HG02870 (cell line): Measurements from ENCODE around the gene KCP.
A peak's percentile ranks its signal among the peaks of the same experiment; 100 is the strongest.

ENCODE experiments used
- ATAC-seq: cut with Tn5 transposase; IDR thresholded peaks from one replicate; pipeline ENCODE4 v1.9.1; 2021; ENCODE audit warnings: mild to moderate bottlenecking, moderate library complexity; ENCODE audit not compliant: unreplicated experiment

KCP gene

GRCh38 chr7:128876586-128876977 lies 33.9 kb downstream of the KCP start:
- no peak for ATAC-seq

DNA sequence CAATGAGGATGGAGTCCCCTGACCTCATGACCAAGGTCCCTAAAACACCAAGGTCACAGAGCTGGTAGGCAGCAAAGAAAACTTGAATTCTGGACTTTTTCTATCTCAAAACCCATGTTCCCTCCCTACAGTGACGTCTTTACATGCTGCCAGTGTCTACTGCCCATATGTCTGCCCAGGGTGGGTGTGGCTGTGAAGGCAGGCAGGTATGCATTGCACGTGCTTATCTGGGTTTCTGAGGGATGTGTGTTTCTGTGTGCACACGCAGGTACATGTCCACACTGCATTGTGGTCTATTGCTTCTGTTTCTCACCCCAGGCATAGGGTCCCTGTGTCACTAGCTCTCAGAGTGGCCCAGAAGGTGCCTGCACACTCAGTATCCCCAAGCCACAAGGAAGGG lies 34.4 kb downstream of the KCP start:
- no peak for ATAC-seq

GRCh38 chr7:128875523-128875948 lies 35.0 kb downstream of the KCP start:
- ATAC-seq: no peak

GRCh38 chr7:128874140-128875031 lies 36.1 kb downstream of the KCP start:
- no peak for ATAC-seq

DNA sequence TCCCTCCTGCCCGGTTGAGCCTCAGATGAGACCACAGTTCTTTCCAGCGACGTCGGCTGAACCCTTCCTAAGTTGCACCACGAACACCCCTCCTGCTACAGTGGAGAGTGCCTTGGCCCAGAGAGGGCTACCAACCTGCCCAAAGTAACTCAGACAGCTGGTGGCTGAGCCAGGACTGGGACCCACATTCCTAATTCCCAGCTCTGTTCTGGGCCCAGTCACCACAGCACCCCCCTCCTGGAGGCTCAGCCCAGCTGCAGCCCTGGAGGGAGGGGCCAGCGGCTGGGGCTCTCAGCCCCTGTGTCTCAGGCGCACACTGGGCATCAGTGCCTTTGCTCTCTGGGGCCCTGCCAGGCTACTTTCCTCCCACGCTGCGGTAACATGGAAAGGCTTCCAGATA lies 37.3 kb downstream of the KCP start:
- no peak for ATAC-seq

- ATAC-seq: no peak
Measured at GRCh38 chr7:128872394-128872824, 38.1 kb downstream of the KCP start.

DNA sequence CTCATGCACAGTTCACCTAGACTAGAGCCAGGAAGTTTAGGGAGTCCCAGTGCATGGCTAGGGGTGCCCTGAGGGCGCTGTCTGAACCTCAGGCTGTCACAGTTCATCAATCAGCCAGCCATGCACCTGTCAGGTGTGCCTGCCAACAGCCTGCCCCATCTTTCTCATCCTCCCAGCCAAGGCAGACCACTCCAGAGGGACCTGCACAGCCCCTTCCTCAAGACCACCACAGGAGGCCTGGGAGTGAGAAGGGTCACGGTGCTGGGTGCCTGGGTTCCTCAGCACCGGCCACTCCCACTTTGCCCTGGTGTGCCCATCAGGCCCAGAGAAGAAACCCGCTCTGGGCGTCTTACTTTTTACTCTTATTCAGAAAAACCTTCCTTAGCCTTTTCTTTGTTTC lies 39.5 kb downstream of the KCP start:
- no peak for ATAC-seq

- ATAC-seq: peak; percentile 17
Measured at GRCh38 chr7:128869944-128870285, 40.6 kb downstream of the KCP start.

GRCh38 chr7:128869138-128869943 lies 41.2 kb downstream of the KCP start:
- ATAC-seq: peak; percentile 57

- ATAC-seq: no peak
Measured at GRCh38 chr7:128868624-128869137, 41.8 kb downstream of the KCP start.

DNA sequence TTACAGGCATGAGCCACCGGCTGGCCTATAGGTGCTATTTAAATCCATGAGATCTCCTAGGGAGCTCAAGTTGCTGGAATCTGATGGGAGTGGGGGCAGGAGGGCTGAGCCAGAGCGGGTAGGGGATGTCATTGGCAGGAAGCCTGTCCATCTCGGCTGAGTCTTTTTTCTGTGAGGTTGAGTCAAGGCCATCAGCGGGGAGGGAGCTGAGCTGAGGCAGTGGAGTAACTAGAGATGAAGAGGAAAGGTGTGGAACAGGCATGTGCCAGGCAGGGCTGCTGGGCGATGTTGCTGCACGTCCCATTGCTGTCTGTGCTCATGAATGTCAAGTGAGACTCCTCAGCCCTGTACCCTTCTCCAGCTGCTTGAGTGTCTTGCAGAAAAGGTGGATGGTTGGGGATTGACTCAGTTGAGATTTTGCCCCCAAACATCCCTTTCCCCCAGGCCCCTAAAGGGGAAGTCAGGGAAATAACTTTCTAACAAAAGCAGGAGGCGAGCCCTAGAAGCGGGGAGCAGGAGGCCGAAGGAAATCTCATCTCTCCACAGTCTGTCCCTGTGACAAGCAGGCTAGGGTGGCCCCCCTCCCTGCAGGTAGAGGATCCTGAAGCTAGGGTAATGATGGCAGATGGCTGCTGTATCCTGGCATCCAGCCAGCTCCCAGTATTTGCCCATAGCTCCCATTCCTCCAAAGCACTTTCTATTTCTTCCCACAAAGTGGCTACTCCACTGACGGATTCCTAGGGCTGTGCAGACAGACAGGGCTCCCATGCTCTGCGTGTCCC lies 42.5 kb downstream of the KCP start:
- no peak for ATAC-seq

GRCh38 chr7:128867241-128867640 lies 43.3 kb downstream of the KCP start:
- no peak for ATAC-seq

DNA sequence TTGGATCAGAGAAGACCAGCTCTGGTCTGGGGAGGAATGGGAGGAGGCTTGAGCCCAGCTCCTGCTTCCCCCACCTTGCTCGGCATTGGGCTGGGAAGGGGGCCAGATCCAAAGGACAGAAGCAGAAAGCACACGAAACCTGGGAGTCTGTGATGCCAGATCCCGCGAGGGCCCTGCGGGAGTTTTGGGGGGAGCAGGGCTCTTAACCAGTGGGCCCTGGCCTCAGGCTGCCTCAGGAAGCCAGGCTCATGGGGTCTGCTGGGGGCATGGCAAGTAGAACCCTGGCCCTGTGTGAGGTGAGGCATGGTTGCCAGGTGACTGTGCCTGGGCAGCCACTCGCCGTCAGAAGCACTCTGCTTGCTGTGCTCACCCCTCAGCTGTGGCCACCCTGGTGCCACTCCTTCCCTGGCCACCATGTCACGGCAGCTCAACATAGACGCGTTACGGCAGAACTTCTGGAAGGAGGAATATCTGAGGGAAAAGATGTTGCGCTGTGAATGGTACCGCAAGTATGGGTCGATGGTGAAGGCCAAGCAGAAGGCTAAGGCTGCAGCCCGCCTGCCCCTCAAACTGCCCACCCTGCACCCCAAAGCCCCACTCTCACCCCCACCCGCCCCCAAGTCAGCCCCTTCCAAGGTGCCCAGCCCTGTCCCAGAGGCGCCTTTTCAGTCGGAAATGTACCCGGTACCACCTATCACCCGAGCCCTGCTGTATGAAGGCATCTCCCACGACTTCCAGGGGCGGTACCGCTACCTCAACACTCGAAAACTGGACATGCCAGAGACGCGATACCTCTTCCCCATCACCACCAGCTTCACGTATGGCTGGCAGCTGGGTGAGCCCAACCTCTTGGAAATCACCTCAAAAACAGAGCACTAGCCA lies 44.3 kb downstream of the KCP start:
- ATAC-seq: no peak

- ATAC-seq: no peak
Measured at GRCh38 chr7:128865303-128865702, 45.2 kb downstream of the KCP start.

DNA sequence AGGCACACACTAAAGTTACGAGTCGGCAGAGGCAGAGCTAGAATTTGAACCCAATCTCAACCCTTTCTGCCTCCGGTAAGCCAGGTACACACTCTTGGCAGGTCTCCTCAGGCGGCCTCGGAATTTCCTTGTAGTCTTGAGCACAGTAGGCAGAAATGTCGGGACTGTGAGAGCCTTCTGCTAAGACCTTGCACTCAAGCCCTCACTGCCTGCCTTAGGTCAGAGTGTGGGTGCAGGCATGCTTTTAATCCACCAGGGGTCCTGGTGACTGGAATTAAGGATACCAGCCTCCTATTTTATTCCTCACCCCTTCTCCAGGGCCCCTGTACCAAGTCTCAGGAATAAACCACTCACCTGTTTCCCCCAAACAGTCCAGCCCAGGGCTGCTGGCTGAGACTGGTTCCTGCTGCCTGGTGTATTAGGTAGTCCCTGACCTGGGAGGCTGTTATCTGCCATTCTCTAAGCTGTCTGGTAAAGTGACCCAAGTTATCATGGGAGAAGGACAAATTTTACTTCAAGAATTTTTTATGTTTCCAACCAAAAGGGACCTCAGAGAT lies 47.0 kb downstream of the KCP start:
- ATAC-seq: no peak

DNA sequence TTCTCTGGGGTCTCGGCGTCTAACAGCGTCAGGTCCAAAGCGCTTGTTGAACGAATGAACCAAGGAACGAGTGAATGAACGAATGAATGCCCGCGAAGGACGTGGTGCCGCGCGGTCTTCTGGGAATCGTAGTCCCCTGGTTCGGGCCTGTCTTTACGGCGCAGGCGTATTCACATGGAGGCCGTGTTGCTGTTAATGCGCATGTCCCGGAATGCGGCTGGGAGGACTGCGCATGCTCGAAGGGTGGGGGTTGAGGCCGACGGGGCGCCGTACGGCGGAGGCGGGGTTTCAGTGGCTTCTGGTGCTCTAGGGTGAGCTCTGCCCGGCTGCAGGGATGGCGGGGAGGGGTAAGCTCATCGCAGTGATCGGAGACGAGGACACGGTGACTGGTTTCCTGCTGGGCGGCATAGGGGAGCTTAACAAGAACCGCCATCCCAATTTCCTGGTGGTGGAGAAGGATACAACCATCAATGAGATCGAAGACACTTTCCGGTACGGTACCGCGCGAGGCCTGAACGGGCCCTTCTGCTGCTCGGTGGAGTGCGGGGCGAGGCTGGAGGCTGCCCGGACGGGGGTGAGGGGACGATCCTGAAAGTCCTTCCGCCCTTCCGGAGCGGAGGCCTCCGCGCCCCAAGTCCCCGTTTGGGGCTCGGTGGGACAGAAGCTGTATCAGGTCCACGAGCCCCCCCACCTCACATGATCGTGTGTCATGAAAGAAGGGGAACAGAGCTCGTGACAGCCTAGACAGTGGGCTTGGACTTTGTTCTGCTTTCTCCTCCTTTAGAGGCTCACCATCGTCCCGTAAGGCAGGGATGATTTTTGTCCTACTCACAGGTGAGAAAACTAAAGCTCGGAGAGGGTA lies 47.7 kb downstream of the KCP start, which contains the start of gene ATP6V1F:
Gene ATP6V1F (plus strand): TSS at position 286 of the 862 bp plus-strand sequence. CDS start 49 bp downstream, at position 335.
- ATAC-seq: peak; percentile 88

GRCh38 chr7:128861957-128862570 lies 48.4 kb downstream of the KCP start:
- ATAC-seq: no peak
